K562 (cell line): Measurements from ENCODE around the gene NTPCR. TPM values are rescaled to one million over a fixed set of nuclear protein-coding genes. Genes with fewer than 3 reads are reported as not detected.

Source experiments
- HDAC8 ChIP-seq: fragments of 450-650 bp; IDR thresholded peaks from 2 replicates; pipeline ENCODE4 v1.6.1; 2016; ENCODE audit warnings: mild to moderate bottlenecking, missing genetic modification characterization, moderate library complexity, missing compliant biosample characterization
- HIVEP1 ChIP-seq: fragments of 250-450 bp; sonication (Bioruptor Pico); IDR thresholded peaks from 2 replicates; pipeline ENCODE4 v1.4.0; 2020; ENCODE audit warnings: mild to moderate bottlenecking
- ILK ChIP-seq: fragments of 450-650 bp; IDR thresholded peaks from 2 replicates; pipeline ENCODE4 v1.6.1; 2016; ENCODE audit warnings: missing genetic modification characterization, low read depth, mild to moderate bottlenecking, missing compliant biosample characterization, moderate library complexity, borderline replicate concordance
- KDM4B ChIP-seq, 2 experiments: fragments of 450-650 bp in 1 of 2; sonication (generic) in 1 of 2; IDR thresholded peaks; 2 replicates each; pipeline ENCODE4 v1.6.1; 2016 to 2017; ENCODE audit warnings: borderline replicate concordance in 2 of 2, antibody characterized with exemption in 1 of 2, low read depth in 1 of 2, mild to moderate bottlenecking in 1 of 2
- MCM7 ChIP-seq, 2 experiments: fragments of 450-650 bp; IDR thresholded peaks; 2 replicates each; pipeline ENCODE4 v1.6.1; 2016 to 2018
- NFATC3 ChIP-seq: fragments of 450-650 bp; IDR thresholded peaks from 2 replicates; pipeline ENCODE4 v1.6.1; 2017; ENCODE audit warnings: mild to moderate bottlenecking
- PTRF ChIP-seq: fragments of 450-650 bp; IDR thresholded peaks from 2 replicates; pipeline ENCODE4 v1.6.1; 2016; ENCODE audit warnings: mild to moderate bottlenecking, missing genetic modification characterization, missing compliant biosample characterization
- PTTG1 ChIP-seq: fragments of 450-650 bp; IDR thresholded peaks from 2 replicates; pipeline ENCODE4 v1.6.1; 2016; ENCODE audit warnings: low read depth, mild to moderate bottlenecking, missing genetic modification characterization, missing compliant biosample characterization
- SLC30A9 ChIP-seq: fragments of 250-450 bp; sonication (Bioruptor Pico); IDR thresholded peaks from 2 replicates; pipeline ENCODE4 v1.8.0; 2022; ENCODE audit warnings: mild to moderate bottlenecking, moderate library complexity
- SMAD4 ChIP-seq: fragments of 250-450 bp; sonication (Bioruptor Pico); conservative IDR thresholded peaks from 2 replicates; pipeline ENCODE4 v1.8.0; 2021; ENCODE audit warnings: inconsistent platforms, mild to moderate bottlenecking, moderate library complexity
- STAG1 ChIP-seq: sonication (generic); formaldehyde crosslinking; IDR thresholded peaks from 2 replicates; pipeline ENCODE4 v1.5.0; 2020; ENCODE audit warnings: missing genetic modification reagents, borderline replicate concordance
- ZKSCAN8 ChIP-seq: fragments of 200-800 bp; sonication (Bioruptor generic); IDR thresholded peaks from 2 replicates; pipeline ENCODE4 v1.6.1; 2016; ENCODE audit warnings: missing genetic modification characterization, missing compliant biosample characterization
- ZNF133 ChIP-seq: fragments of 250-450 bp; sonication (Bioruptor Pico); IDR thresholded peaks from 2 replicates; pipeline ENCODE4 v1.4.0; 2020; ENCODE audit warnings: mild to moderate bottlenecking
- ZNF239 ChIP-seq: fragments of 250-450 bp; sonication (Bioruptor Pico); IDR thresholded peaks from 2 replicates; pipeline ENCODE4 v1.4.0; 2020; ENCODE audit warnings: mild to moderate bottlenecking
- ZNF444 ChIP-seq: fragments of 250-450 bp; sonication (Bioruptor Pico); IDR thresholded peaks from 2 replicates; pipeline ENCODE4 v1.4.0; 2020; ENCODE audit warnings: mild to moderate bottlenecking, moderate library complexity
- ZNF644 ChIP-seq: fragments of 200-800 bp; sonication (Bioruptor generic); IDR thresholded peaks from 2 replicates; pipeline ENCODE4 v1.6.1; 2016; ENCODE audit warnings: low read depth, missing genetic modification characterization, missing compliant biosample characterization
- ZNF76 ChIP-seq: fragments of 250-450 bp; sonication (Bioruptor Pico); IDR thresholded peaks from 2 replicates; pipeline ENCODE4 v1.4.0; 2020; ENCODE audit warnings: mild to moderate bottlenecking, moderate library complexity, borderline replicate concordance
- ZNF766 ChIP-seq: fragments of 200-800 bp; sonication (Bioruptor generic); conservative IDR thresholded peaks from 2 replicates; pipeline ENCODE4 v1.6.1; 2016; ENCODE audit warnings: missing genetic modification characterization, missing compliant biosample characterization
- polyA plus RNA-seq, 8 experiments: library from polyadenylated mRNA; depleted of rRNA in 4 of 8; stranded (reverse) in 5 of 8; unstranded in 3 of 8; fragments of >200 nt; fragmentation: Nextera tagmentation in 2 of 8; fragmentation: Illumina TruSeq in 1 of 8; extraction: Ambion mirVana in 2 of 8; extraction: Trizol in 1 of 8; gene quantifications; 2 replicates each; pipeline versions ENCODE4 v1.2.1 to v1.2.3, GENCODE V29; 2011 to 2014; ENCODE audit warnings: inconsistent platforms in 1 of 8, missing spikeins in 1 of 8
- total RNA-seq, 7 experiments: library from RNA; depleted of rRNA in 6 of 7; stranded (reverse); fragments of >200 nt in 6 of 7; fragmentation: Illumina TruSeq in 2 of 7; extraction: Trizol in 2 of 7; gene quantifications; 2 replicates each; pipeline versions ENCODE4 v1.2.1 to v1.2.3, GENCODE V29; 2011 to 2021; ENCODE audit warnings: low replicate concordance in 1 of 7
- TF ChIP-seq, protein P1 (sequence below): sonication (generic); formaldehyde crosslinking; IDR thresholded peaks from 2 replicates; pipeline ENCODE4 v1.8.0; 2022; ENCODE audit warnings: mild to moderate bottlenecking, missing genetic modification reagents
- TF ChIP-seq, protein P2 (sequence below): sonication (generic); formaldehyde crosslinking; IDR thresholded peaks from 2 replicates; pipeline ENCODE4 v1.8.1; 2023; ENCODE audit warnings: mild to moderate bottlenecking, missing genetic modification reagents
- TF ChIP-seq, protein P3 (sequence below): fragments of 450-650 bp; conservative IDR thresholded peaks from 2 replicates; pipeline ENCODE4 v1.6.1; 2016; ENCODE audit warnings: missing genetic modification characterization, low read depth, mild to moderate bottlenecking, missing compliant biosample characterization, moderate library complexity
- TF ChIP-seq, protein P4 (sequence below): fragments of 250-450 bp; sonication (Bioruptor Pico); IDR thresholded peaks from 2 replicates; pipeline ENCODE4 v1.6.1; 2021; ENCODE audit warnings: mild to moderate bottlenecking
- TF ChIP-seq, protein P5 (sequence below): fragments of 200-400 bp; formaldehyde crosslinking; IDR thresholded peaks from 2 replicates; pipeline ENCODE4 v1.6.1; 2017; ENCODE audit warnings: mild to moderate bottlenecking, low read depth, low read length, moderate library complexity

NTPCR gene
- total and polyA plus RNA-seq, 9 of the 15 experiments (the other 6 are each of a cell fraction or from before 2014, with no cell fraction given), result 19.3 to 105 (median 48.8) TPM

DNA sequence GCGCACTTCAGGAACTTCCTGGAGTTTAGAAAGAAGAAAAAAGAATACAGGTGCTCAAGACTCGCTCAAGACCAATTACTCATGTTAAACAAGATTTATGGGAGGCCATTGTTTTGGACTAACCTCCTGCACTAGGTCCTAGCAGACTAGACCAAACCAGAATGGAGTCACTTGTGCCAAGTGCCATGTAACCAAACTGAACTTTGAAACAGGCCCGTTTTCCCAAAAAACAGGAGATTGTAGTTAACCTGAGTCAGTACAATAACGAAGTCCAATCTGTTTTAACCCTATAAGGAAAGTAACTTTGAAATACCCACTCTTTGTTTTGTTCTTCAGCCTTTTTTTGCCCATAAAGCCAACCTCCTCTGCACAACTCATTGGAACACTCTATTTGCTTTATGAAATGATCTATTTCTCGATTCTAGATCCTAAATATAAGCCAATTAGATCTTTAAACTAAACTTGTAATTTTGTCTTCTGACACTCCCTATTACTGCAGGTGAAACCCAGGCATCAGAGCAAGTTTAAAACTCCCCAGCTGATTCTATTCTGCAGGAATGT is 695 bp upstream of the NTPCR start (continued):
- TF ChIP-seq ZNF766 (CRISPR knock-in tag) (peak; percentile 93), ZKSCAN8 (CRISPR knock-in tag) (peak; percentile 55), ZNF644 (peak; percentile 87; the same call in 1 of the 2 replicates), NFATC3 (0 out of 2 replicates have a peak, but pooled peaks have one; percentile 34), MCM7 (IDR thresholded peaks at IDR 0.05) (no peak), SLC30A9 (no peak), ZNF444 (no peak), SMAD4 (peak; percentile 87), ZNF76 (CRISPR knock-in tag) (peak; percentile 66; the same call in 1 of the 2 replicates), ZNF133 (0 out of 2 replicates have a peak, but pooled peaks have one; percentile 17), PTTG1 (tag) (peak; percentile 81), HDAC8 (peak; percentile 85), ILK (tag) (peak; percentile 44; the same call in 1 of the 2 replicates), ZNF239 (CRISPR knock-in tag) (peak; percentile 71), KDM4B (IDR thresholded peaks at IDR 0.05; ENCODE audit: borderline replicate concordance in 2 of 2, low read depth in 1 of 2) (no peak), STAG1 (CRISPR knock-in tag) (no peak), PTRF (peak; percentile 83), HIVEP1 (CRISPR knock-in tag) (peak; percentile 82)
- TF ChIP-seq, protein P1, sequence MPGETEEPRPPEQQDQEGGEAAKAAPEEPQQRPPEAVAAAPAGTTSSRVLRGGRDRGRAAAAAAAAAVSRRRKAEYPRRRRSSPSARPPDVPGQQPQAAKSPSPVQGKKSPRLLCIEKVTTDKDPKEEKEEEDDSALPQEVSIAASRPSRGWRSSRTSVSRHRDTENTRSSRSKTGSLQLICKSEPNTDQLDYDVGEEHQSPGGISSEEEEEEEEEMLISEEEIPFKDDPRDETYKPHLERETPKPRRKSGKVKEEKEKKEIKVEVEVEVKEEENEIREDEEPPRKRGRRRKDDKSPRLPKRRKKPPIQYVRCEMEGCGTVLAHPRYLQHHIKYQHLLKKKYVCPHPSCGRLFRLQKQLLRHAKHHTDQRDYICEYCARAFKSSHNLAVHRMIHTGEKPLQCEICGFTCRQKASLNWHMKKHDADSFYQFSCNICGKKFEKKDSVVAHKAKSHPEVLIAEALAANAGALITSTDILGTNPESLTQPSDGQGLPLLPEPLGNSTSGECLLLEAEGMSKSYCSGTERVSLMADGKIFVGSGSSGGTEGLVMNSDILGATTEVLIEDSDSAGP (CRISPR knock-in tag), result no peak
- TF ChIP-seq, protein P2, sequence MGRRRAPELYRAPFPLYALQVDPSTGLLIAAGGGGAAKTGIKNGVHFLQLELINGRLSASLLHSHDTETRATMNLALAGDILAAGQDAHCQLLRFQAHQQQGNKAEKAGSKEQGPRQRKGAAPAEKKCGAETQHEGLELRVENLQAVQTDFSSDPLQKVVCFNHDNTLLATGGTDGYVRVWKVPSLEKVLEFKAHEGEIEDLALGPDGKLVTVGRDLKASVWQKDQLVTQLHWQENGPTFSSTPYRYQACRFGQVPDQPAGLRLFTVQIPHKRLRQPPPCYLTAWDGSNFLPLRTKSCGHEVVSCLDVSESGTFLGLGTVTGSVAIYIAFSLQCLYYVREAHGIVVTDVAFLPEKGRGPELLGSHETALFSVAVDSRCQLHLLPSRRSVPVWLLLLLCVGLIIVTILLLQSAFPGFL (CRISPR knock-in tag), result no peak
- TF ChIP-seq, protein P3, sequence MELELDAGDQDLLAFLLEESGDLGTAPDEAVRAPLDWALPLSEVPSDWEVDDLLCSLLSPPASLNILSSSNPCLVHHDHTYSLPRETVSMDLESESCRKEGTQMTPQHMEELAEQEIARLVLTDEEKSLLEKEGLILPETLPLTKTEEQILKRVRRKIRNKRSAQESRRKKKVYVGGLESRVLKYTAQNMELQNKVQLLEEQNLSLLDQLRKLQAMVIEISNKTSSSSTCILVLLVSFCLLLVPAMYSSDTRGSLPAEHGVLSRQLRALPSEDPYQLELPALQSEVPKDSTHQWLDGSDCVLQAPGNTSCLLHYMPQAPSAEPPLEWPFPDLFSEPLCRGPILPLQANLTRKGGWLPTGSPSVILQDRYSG (tag), result peak; percentile 95
- TF ChIP-seq, protein P4, sequence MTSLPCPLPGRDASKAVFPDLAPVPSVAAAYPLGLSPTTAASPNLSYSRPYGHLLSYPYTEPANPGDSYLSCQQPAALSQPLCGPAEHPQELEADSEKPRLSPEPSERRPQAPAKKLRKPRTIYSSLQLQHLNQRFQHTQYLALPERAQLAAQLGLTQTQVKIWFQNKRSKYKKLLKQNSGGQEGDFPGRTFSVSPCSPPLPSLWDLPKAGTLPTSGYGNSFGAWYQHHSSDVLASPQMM, result no peak
- TF ChIP-seq, protein P5, sequence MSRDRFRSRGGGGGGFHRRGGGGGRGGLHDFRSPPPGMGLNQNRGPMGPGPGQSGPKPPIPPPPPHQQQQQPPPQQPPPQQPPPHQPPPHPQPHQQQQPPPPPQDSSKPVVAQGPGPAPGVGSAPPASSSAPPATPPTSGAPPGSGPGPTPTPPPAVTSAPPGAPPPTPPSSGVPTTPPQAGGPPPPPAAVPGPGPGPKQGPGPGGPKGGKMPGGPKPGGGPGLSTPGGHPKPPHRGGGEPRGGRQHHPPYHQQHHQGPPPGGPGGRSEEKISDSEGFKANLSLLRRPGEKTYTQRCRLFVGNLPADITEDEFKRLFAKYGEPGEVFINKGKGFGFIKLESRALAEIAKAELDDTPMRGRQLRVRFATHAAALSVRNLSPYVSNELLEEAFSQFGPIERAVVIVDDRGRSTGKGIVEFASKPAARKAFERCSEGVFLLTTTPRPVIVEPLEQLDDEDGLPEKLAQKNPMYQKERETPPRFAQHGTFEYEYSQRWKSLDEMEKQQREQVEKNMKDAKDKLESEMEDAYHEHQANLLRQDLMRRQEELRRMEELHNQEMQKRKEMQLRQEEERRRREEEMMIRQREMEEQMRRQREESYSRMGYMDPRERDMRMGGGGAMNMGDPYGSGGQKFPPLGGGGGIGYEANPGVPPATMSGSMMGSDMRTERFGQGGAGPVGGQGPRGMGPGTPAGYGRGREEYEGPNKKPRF, result no peak
